ENCODE measurements around the gene GSTA4.

Gene GSTA4, protein sequence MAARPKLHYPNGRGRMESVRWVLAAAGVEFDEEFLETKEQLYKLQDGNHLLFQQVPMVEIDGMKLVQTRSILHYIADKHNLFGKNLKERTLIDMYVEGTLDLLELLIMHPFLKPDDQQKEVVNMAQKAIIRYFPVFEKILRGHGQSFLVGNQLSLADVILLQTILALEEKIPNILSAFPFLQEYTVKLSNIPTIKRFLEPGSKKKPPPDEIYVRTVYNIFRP

GRCh38 chr6:52995089-52995912, at the start of gene GSTA4:
TSS of gene GSTA4 (minus strand) at chr6:52995284. CDS start at chr6:52994243, 1,041 bp downstream.
- peak; percentile 85 to 90 for DNase-seq

DNA sequence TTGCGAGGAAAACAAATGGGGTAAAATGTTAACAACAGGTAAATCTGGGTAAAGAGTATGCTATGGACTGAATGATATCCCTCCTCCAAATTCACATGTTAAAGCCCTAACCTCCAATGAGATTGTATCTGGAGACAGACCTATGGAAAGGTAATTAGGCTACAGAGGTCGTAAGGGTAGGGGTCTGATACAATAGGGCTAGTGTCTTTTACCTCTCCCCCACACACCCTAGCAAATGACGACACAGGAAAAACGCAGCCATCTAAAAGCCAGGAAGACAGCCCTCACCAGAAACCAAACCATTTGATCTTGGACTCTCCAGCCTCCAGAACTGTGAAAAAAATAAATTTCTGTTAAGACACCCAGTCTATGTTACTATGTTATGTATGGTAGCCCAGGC, 49.5 kb upstream of the GSTA4 start:
- no peak for DNase-seq

GRCh38 chr6:53044071-53044470, 49.0 kb upstream of the GSTA4 start:
- DNase-seq: no peak

DNA sequence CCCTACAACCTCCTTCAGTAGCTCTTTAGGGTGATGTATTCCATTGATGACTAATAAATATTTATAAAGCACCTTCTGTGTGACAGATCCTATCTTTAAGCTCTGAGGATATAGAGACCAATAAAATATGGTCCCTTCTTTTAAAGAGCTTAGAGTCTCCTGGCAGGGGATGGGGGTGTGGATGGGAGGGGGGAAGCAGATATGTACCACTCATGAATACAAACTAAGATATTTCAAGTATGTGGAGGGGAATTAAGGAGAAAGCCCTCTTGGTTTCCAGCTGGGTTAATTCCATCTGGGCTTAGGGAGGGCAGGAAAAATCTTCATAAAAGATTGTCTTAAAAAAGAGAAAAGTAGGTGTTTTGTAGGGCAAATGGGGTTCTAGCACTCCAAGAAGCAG, 48.5 kb upstream of the GSTA4 start:
- no peak for DNase-seq

DNA sequence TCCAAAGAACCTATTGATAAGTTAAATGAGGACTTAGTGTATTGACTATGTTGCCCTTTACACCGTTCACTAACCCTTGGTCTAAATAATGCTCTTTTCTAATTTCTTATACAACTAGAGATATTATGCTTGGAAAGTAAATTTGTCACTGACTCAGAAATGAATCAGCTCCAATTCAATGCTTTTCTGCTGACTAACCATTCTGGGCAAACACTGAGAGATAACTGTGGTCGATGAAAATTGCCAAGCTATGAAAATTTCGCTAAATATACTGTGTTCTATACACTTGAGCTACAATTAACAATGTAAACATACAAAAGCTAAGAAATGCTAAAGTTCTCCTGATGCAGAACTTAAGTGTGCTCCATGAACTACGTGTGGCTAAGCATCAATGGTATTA, 47.0 kb upstream of the GSTA4 start:
- DNase-seq: no peak

- DNase-seq: no peak
Observed at GRCh38 chr6:53041356-53041755, 46.3 kb upstream of the GSTA4 start.

- DNase-seq: no peak
Observed at GRCh38 chr6:53038596-53038995, 43.5 kb upstream of the GSTA4 start.

DNA sequence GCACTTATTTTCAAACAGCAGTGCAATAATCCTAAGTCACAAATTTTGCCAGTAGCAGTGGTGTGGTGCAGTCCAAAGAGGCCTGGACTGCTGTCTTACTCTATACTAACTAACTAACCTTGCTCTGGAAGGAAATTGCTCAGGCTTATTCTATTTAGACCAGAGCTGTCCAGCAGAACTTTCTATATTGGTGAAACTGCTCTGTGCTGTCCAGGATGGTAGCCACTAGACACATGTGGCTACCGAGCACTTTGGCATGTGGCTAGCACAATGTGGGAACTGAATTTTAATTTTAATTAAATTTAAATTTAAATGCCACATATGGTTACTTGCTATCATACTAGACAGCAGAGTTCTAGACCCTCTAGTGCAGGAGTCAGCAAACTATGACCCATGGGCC, 43.1 kb upstream of the GSTA4 start:
- DNase-seq: no peak

DNA sequence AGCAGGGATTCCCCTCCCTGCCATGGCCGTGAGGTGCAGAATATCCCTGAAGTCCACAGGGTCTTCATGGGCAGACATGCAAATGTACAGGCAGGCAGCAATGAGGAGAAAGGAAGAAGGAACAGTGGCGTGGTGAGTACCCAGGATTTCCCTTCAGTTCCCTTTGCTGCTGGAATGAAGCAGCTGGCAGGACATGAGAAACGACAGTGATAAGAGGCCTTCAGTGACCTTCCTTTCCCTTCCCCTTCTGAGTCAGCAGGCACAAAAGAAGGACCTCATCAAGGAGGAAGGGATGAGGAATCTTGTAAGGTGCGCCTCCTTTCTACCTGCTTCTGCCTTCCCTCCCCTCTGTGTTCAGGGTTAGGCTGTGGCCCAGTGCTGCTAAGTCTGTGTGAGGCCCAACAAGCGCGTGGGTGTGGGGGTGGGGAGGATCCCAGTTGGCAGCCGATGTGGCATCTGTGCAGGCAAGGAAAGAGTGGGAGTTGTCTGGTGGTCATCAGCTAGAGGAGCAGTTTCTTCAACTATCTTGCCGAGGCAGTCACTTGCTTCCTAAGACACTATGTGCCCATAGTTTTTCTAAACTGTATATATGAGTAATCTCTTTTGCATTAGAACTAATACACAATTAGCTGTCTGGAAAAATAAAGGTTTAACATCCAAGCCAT, 40.6 kb upstream of the GSTA4 start:
- no peak for DNase-seq

GRCh38 chr6:53033764-53034163, 38.7 kb upstream of the GSTA4 start:
- DNase-seq: no peak

- DNase-seq: no peak
Observed at GRCh38 chr6:53032849-53033248, 37.8 kb upstream of the GSTA4 start.

GRCh38 chr6:53031281-53031680, 36.2 kb upstream of the GSTA4 start:
- no peak for DNase-seq

- DNase-seq: no peak
Observed at GRCh38 chr6:53029761-53030160, 34.7 kb upstream of the GSTA4 start.

DNA sequence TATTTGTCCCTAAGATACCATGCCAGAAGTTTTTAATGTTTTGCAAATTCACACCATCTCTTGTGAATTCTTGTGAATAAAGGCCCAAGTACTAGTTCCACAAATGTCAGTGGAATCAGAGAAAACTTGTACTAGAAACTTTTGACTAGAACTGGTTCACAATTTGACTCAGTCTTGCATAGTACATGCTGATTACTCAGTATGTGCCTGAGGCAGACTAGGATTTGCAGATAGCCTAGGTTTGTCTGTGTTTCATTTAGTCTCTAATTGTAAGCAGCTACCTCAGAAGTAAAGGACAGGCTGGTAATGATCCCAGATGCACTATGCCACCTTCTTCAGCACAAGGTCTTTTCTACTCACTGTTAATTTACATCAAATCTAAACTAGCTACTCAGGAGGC, 34.2 kb upstream of the GSTA4 start:
- DNase-seq: no peak

DNA sequence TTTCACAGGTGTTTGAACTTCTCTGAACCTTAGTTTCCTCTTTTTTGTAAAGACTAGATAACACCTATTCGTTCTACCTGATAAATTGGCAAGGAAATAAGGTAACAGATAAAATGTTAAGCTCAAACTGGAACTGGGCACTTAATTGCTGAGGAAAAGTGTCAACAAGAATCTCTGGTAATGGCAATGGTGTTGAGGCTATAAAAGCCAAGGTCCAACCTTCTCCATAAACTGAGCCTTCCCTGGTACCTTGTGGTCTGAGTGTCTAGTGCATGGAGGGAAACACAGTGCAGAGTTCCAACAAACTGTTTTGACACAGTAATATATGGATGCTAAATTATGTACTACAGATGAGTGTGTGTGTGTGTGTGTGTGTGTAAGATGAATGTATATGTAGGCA, 33.4 kb upstream of the GSTA4 start:
- DNase-seq: no peak

GRCh38 chr6:53027131-53027718, 32.1 kb upstream of the GSTA4 start:
- no peak for DNase-seq

GRCh38 chr6:53026526-53026925, 31.4 kb upstream of the GSTA4 start:
- DNase-seq: no peak

DNA sequence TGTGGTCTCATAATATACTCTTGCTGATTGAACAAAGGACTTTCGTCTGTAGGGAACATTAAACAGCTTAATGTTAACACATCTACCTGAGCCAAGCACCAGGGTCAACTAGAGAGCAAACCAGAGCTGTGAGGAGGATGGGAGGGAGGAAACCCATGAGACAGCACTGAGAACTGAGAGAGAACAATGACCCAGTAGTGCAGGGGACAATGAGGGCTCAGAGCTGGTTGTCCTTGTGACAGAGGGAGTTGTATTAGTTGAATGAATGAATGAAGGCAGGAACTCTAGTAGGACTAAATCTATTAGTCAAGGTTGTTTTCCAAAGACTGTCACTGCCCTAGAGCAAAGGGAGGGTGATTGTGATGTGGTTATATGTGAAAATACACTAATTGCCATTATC, 28.2 kb upstream of the GSTA4 start:
- no peak for DNase-seq

DNA sequence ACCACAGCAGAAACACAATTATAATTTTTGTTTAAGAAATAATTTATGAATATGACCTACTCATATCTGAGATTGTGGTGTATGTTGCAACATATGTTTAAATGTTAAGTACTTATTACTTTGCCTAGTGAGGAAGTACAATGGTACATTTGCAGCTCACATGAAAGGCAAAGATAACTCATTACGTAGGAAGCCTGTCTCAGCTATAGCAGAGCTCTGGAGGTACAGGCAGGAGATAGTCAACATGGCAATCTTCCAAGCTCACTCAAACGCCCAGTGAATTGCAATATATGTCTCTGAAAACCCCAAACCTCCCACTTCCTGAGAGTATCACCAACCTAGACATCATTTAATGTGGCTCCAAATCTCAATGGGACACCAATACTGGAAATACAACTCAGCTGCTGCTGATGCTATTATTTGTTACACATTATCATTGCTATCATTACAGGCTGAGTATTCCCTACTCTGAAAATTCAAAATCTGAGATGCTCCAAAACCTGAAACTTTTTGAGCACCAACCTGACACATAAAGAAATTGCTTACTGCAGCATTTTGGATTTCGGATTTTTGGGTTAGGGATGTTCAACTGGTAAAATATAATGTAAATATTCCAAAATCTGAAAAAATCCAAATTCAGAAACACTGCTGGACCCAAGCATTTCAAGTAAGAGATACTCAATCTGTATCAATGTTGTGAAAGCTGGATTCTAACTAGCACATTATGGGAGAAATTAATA, 25.1 kb upstream of the GSTA4 start:
- no peak for DNase-seq

DNA sequence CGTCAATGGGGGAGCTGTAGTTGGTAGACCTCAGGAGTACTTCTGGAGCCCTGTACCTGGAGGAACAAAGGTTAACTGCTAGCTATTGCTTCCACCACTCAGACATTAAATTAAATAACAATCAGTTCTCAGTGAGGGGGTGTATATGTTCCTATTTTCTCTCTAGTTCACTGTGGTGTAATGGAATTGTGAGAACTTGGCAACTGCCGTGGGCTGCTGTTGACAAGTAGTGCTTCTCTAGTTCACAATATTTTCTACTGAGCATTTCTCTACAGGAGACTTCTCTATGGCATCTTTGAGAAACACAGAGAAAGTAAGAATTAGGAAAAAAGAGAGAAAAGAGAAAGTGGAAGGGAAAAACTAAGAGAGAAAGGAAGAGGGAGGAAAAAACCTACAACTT, 23.4 kb upstream of the GSTA4 start:
- no peak for DNase-seq

- DNase-seq: no peak
Observed at GRCh38 chr6:53015486-53015885, 20.4 kb upstream of the GSTA4 start.

DNA sequence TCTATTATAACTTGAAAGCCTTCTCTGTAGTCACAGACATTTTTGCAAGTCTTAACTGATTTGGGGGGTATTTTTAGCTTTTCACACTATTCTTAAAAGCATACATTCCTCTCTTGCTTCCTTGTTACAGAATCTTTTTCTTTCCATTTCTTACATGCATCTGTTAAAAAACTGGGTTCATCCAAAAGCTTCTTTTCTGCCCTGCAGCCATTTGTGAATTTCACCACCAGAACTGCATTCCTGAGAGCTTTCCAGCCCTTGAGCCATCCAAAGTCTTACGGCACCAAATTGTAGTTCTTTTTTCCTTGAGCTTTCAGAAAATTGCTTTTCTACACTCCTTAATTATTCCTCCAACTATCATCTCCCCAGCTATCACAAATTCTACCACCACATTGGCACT, 19.7 kb upstream of the GSTA4 start:
- no peak for DNase-seq

DNA sequence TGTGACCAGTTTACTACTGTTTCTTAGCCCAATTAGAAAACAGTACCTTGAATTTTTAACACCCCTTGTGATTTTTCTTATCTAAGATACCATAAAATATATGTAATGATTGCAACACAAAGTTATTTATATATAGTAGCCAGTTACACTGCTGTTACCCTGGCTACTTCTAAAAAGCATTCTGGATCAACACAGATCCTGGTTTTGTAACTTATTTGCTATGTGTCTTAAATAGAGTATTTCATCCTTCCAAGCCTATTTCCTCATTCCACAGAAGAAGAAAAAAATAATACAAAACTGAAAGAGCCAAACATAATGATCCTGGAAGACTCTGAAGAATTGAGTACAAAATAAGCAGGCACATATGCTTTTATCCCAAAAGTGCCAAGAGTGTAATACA, 19.0 kb upstream of the GSTA4 start:
- no peak for DNase-seq

All from stimulated activated CD4-positive, alpha-beta T cell treated with anti-CD3 and anti-CD28 coated beads, Interleukin-2, amount 100 ng/mL, for 24 hours (primary cell).